Thyroid gland (tissue), 4 donors: ENCODE measurements around the gene SLC52A3. TPM values are rescaled to one million over a fixed set of nuclear protein-coding genes. Genes with fewer than 3 reads are reported as not detected.
"Not testable (repeated sequence)": the region's sequence is repeated elsewhere in the genome, so short reads cannot be mapped to it uniquely, and the experiment has no call there.

Source experiments
- DNase-seq, 2 donors: peaks; one replicate each; pipeline ENCODE4 v3.0.0-alpha.2; 2019
- H3K27ac ChIP-seq, 3 donors: fragments of 200-600 bp; sonication (generic); 1 replicate in 2 of 3; 2 replicates in 1 of 3; pipeline ENCODE4 v1.5.1; 2016 to 2019; ENCODE audit warnings: mild to moderate bottlenecking in 1 of 3, moderate library complexity in 1 of 3
- H3K27me3 ChIP-seq: fragments of 200-600 bp; sonication (generic); one replicate; pipeline ENCODE4 v1.5.1; 2019
- H3K36me3 ChIP-seq, 2 donors: fragments of 200-600 bp; sonication (generic); one replicate each; pipeline ENCODE4 v1.5.1; 2016 to 2019
- H3K4me1 ChIP-seq, 2 donors: fragments of 200-600 bp; sonication (generic); one replicate each; pipeline ENCODE4 v1.5.1; 2017 to 2019
- H3K4me3 ChIP-seq, 3 donors: fragments of 200-600 bp; sonication (generic); replicated peaks in 1 of 3; 1 replicate in 2 of 3; 2 replicates in 1 of 3; pipeline ENCODE4 v1.5.1; 2016; ENCODE audit warnings: mild to moderate bottlenecking in 1 of 3
- H3K9me3 ChIP-seq: fragments of 200-600 bp; sonication (generic); one replicate; pipeline ENCODE4 v1.5.1; 2017
- CTCF ChIP-seq, 6 experiments: fragments of 200-600 bp in 3 of 6; fragments of 450-650 bp in 3 of 6; sonication (generic) in 3 of 6; IDR thresholded peaks; one replicate each; pipeline ENCODE4 v1.5.1; 2016 to 2019; ENCODE audit warnings: antibody characterized with exemption in 6 of 6, mild to moderate bottlenecking in 2 of 6, inconsistent platforms in 1 of 6, moderate library complexity in 1 of 6
- POLR2A ChIP-seq, 2 donors: fragments of 450-650 bp; IDR thresholded peaks; one replicate each; pipeline ENCODE4 v1.6.1; 2017; ENCODE audit warnings: antibody characterized with exemption in 2 of 2, mild to moderate bottlenecking in 2 of 2, moderate library complexity in 1 of 2
- WGBS, 2 donors: methylation state at CpG; one replicate each; pipeline ENCODE4 v1.1.5; 2017; 5-methylcytosine and 5-hydroxymethylcytosine counted together
- intact Hi-C: fragments of 100-400 bp; cut with DNase I; formaldehyde crosslinking; loops from one replicate; pipeline ENCODE4 v1.15.1; 2023
- total RNA-seq, 4 donors: library from RNA; depleted of rRNA; stranded (reverse); fragments of >200 nt; gene quantifications; one replicate each; pipeline ENCODE4 v1.2.3, GENCODE V29; 2016

Gene SLC52A3
- total RNA-seq, 4 donors from 2014 or later: 0.24 to 2.0 (median 0.63) TPM

- Histone ChIP-seq H3K36me3 (no peaks in the 10 kb centered on the region), H3K27ac (no peak overlapping the region), H3K27me3 (no peaks in the 10 kb centered on the region), H3K4me1 (no peaks in the 10 kb centered on the region), H3K4me3 (no peak overlapping the region), H3K9me3 (no peaks in the 10 kb centered on the region)
- WGBS, 2 donors: 8 to 16% methylated on average over 1 of the region's 1 CpG
- intact Hi-C loops: no loop called here
- no peak for TF ChIP-seq POLR2A (IDR thresholded peaks at IDR 0.05)
- TF ChIP-seq CTCF (IDR thresholded peaks at IDR 0.05): no peak
- no peak for DNase-seq
Observed at GRCh38 chr20:805713-806112, 37.4 kb upstream of the SLC52A3 start.

- DNase-seq: no peak
- WGBS, 2 donors: 85 to 88% methylated on average over 3 of the region's 3 CpGs
Observed at GRCh38 chr20:801678-802077, 33.4 kb upstream of the SLC52A3 start.

GRCh38 chr20:800026-800425, 31.7 kb upstream of the SLC52A3 start:
- DNase-seq, H3K27ac ChIP-seq, H3K4me3 ChIP-seq, intact Hi-C loops, H3K36me3 ChIP-seq, H3K27me3 ChIP-seq, H3K4me1 ChIP-seq, H3K9me3 ChIP-seq: not testable (repeated sequence)
- 89 to 94% methylated on average over 7 of the region's 7 CpGs for WGBS, 2 donors

More at GRCh38 chr20:801678-802077, 33.4 kb upstream of the SLC52A3 start:
- H3K27me3 ChIP-seq: no peaks in the 10 kb centered on the region
- H3K36me3 ChIP-seq: no peaks in the 10 kb centered on the region
- H3K4me1 ChIP-seq: no peaks in the 10 kb centered on the region
- H3K9me3 ChIP-seq: no peaks in the 10 kb centered on the region
- no peak overlapping the region for H3K27ac ChIP-seq
- intact Hi-C loops: no loop called here
- TF ChIP-seq POLR2A (IDR thresholded peaks at IDR 0.05) (no peak), CTCF (IDR thresholded peaks at IDR 0.05) (no peak)
- H3K4me3 ChIP-seq: no peak overlapping the region

GRCh38 chr20:798746-799145, 30.4 kb upstream of the SLC52A3 start:
- H3K4me1 ChIP-seq, H3K4me3 ChIP-seq, H3K36me3 ChIP-seq, H3K27ac ChIP-seq, intact Hi-C loops, H3K27me3 ChIP-seq, DNase-seq, H3K9me3 ChIP-seq: not testable (repeated sequence)
- 66 to 79% methylated on average over 5 of the region's 5 CpGs for WGBS, 2 donors

- DNase-seq: no peak
- Histone ChIP-seq H3K4me1 (no peaks in the 10 kb centered on the region), H3K4me3 (no peak overlapping the region), H3K27me3 (no peaks in the 10 kb centered on the region), H3K27ac (no peak overlapping the region), H3K9me3 (no peaks in the 10 kb centered on the region), H3K36me3 (no peaks in the 10 kb centered on the region)
- intact Hi-C loops: no loop called here
- no peak for TF ChIP-seq POLR2A (IDR thresholded peaks at IDR 0.05)
- TF ChIP-seq CTCF (IDR thresholded peaks at IDR 0.05): no peak
- 79 to 85% methylated on average over 3 of the region's 3 CpGs for WGBS, 2 donors
Observed at GRCh38 chr20:796921-797320, 28.6 kb upstream of the SLC52A3 start.

GRCh38 chr20:792248-792647, 23.9 kb upstream of the SLC52A3 start:
- Histone ChIP-seq H3K9me3 (no peaks in the 10 kb centered on the region), H3K36me3 (no peaks in the 10 kb centered on the region), H3K4me1 (no peaks in the 10 kb centered on the region), H3K4me3 (no peak overlapping the region), H3K27ac (no peak overlapping the region), H3K27me3 (no peaks in the 10 kb centered on the region)
- DNase-seq: no peak
- WGBS, 2 donors: 93 to 94% methylated on average over 18 of the region's 18 CpGs
- no peak for TF ChIP-seq POLR2A (IDR thresholded peaks at IDR 0.05)
- no peak for TF ChIP-seq CTCF (IDR thresholded peaks at IDR 0.05)
- intact Hi-C loops: no loop called here
